Endothelial cell of umbilical vein (primary cell): Measurements from ENCODE around the gene LCN15. TPM values are rescaled to one million over a fixed set of nuclear protein-coding genes. Genes with fewer than 3 reads are reported as not detected.
A peak's percentile ranks its signal among the peaks of the same experiment; 100 is the strongest.
"Not testable (repeated sequence)": the region's sequence is repeated elsewhere in the genome, so short reads cannot be mapped to it uniquely, and the experiment has no call there.

ENCODE experiments used
- BruUV-seq: library from RNA; stranded (reverse); fragments of 400-500 nt; replicated peaks from 2 replicates; lab custom pipeline; 2021; lab: Mats Ljungman, UMichigan
- CTCF ChIA-PET: fragments of 300-600, 350-600 bp; sonication (Branson Sonifier 250); formaldehyde crosslinking; loops from one replicate; lab custom pipeline; 2021; ENCODE audit warnings: antibody characterized with exemption, inconsistent platforms; lab: Charles Lee
- POLR2A ChIA-PET: fragments of 300-600, 350-600 bp; sonication (Branson Sonifier 250); formaldehyde crosslinking; loops from one replicate; lab custom pipeline; 2021; ENCODE audit warnings: antibody characterized with exemption, inconsistent platforms; lab: Charles Lee
- DNase-seq: peaks from one replicate; pipeline ENCODE4 v3.0.0-alpha.2; 2011; ENCODE audit warnings: low read depth, low spot score
- FAIRE-seq: peaks from 2 replicates; lab custom pipeline; 2011; peaks lifted over from hg19 to GRCh38; lab: Jason Lieb, UNC
- H2AFZ ChIP-seq: 2 replicates; pipeline ENCODE4 v1.6.0; 2012; ENCODE audit warnings: low read depth, low read length, control low read depth, inconsistent platforms
- H3K27ac ChIP-seq: 2 replicates; pipeline ENCODE4 v1.5.1; 2011; ENCODE audit warnings: low read depth, mild to moderate bottlenecking, control low read depth, low read length, moderate library complexity; ENCODE audit not compliant: insufficient read depth
- H3K27me3 ChIP-seq, 2 experiments: 2 replicates each; pipeline versions ENCODE4 v1.6.0 to v1.6.1; 2011; ENCODE audit warnings: low read length in 2 of 2, mixed read lengths in 1 of 2; ENCODE audit not compliant: control insufficient read depth in 2 of 2, insufficient read depth in 2 of 2
- H3K36me3 ChIP-seq, 2 experiments: 2 replicates in 1 of 2; 3 replicates in 1 of 2; pipeline ENCODE4 v1.5.1; 2011; ENCODE audit warnings: low read length in 2 of 2, mild to moderate bottlenecking in 1 of 2, moderate library complexity in 1 of 2; ENCODE audit not compliant: control insufficient read depth in 2 of 2, insufficient read depth in 2 of 2; ENCODE audit errors: extremely low read depth in 1 of 2
- H3K4me1 ChIP-seq: 3 replicates; pipeline ENCODE4 v1.5.1; 2011; ENCODE audit warnings: mild to moderate bottlenecking, low read length; ENCODE audit not compliant: control insufficient read depth, insufficient read depth; ENCODE audit errors: extremely low read depth
- H3K4me2 ChIP-seq: 2 replicates; pipeline ENCODE4 v1.6.1; 2011; ENCODE audit warnings: low read length, control low read depth, mixed read lengths; ENCODE audit not compliant: insufficient read depth
- H3K4me3 ChIP-seq, 3 experiments: fragments of 200-600 bp in 1 of 3; sonication (generic), shearing (Covaris generic) in 1 of 3; replicated peaks in 1 of 3; 2 replicates each; pipeline ENCODE4 v1.5.1; 2011 to 2016; ENCODE audit warnings: control low read depth in 3 of 3, low read length in 3 of 3, mild to moderate bottlenecking in 2 of 3, inconsistent platforms in 1 of 3, low read depth in 1 of 3, moderate library complexity in 1 of 3; ENCODE audit not compliant: insufficient read depth in 1 of 3
- H3K79me2 ChIP-seq: 2 replicates; pipeline ENCODE4 v1.6.0; 2012; ENCODE audit warnings: low read length, inconsistent platforms; ENCODE audit not compliant: control insufficient read depth, insufficient read depth
- H3K9ac ChIP-seq: replicated peaks from 2 replicates; pipeline ENCODE3; 2011; ENCODE audit warnings: low read length, control low read depth; ENCODE audit not compliant: insufficient read depth; ENCODE audit errors: extremely low read depth
- H3K9me1 ChIP-seq: replicated peaks from 3 replicates; pipeline ENCODE4 v1.6.0; 2011; ENCODE audit warnings: mild to moderate bottlenecking, low read length; ENCODE audit not compliant: control insufficient read depth, insufficient read depth; ENCODE audit errors: extremely low read depth
- H3K9me3 ChIP-seq: replicated peaks from 2 replicates; pipeline ENCODE4 v1.5.1; 2012; ENCODE audit warnings: low read length, inconsistent platforms; ENCODE audit not compliant: control insufficient read depth, insufficient read depth
- H4K20me1 ChIP-seq: replicated peaks from 2 replicates; pipeline ENCODE3; 2011; ENCODE audit warnings: mild to moderate bottlenecking, low read length; ENCODE audit not compliant: control insufficient read depth, insufficient read depth; ENCODE audit errors: extremely low read depth
- EZH2 ChIP-seq: IDR thresholded peaks from 2 replicates; pipeline ENCODE4 v1.6.1; 2012; ENCODE audit warnings: borderline replicate concordance, low read depth, mild to moderate bottlenecking, moderate library complexity, low read length, inconsistent platforms; ENCODE audit not compliant: severe bottlenecking
- dilution Hi-C: fragments of 300-500 bp; cut with MboI; formaldehyde crosslinking; loops from one replicate; pipeline ENCODE4 v1.15.0; 2019; ENCODE audit warnings: low sequenced_read_pairs; ENCODE audit not compliant: extremely low pct_ligation_motif_present
- intact Hi-C: fragments of 100-400 bp; cut with micrococcal nuclease; formaldehyde crosslinking; loops from one replicate; pipeline ENCODE4 v1.10.0; 2022
- polyA plus RNA-seq, 4 experiments: library from polyadenylated mRNA; depleted of rRNA in 3 of 4; stranded (reverse) in 3 of 4; unstranded in 1 of 4; fragments of >200 nt; gene quantifications; 2 replicates each; pipeline versions ENCODE4 v1.2.1 to v1.2.3, GENCODE V29; 2011 to 2012; ENCODE audit warnings: missing spikeins in 1 of 4
- total RNA-seq: library from RNA; stranded (reverse); gene quantifications from 2 replicates; pipeline ENCODE4 v1.2.3, GENCODE V29; 2021
- TF ChIP-seq, protein P1 (sequence below), 2 donors: IDR thresholded peaks; 1 replicate in 1 of 2; 2 replicates in 1 of 2; pipeline ENCODE4 v1.5.1; 2011; ENCODE audit warnings: low read length in 2 of 2, mild to moderate bottlenecking in 2 of 2, moderate library complexity in 2 of 2, control low read depth in 1 of 2, inconsistent platforms in 1 of 2, low read depth in 1 of 2; ENCODE audit not compliant: insufficient read depth in 1 of 2; ENCODE audit errors: extremely low read depth in 1 of 2

The LCN15 gene
- total and polyA plus RNA-seq, 2 donors (not counting 3 experiments of a cell fraction or from before 2014, with no cell fraction given) = not detected

DNA sequence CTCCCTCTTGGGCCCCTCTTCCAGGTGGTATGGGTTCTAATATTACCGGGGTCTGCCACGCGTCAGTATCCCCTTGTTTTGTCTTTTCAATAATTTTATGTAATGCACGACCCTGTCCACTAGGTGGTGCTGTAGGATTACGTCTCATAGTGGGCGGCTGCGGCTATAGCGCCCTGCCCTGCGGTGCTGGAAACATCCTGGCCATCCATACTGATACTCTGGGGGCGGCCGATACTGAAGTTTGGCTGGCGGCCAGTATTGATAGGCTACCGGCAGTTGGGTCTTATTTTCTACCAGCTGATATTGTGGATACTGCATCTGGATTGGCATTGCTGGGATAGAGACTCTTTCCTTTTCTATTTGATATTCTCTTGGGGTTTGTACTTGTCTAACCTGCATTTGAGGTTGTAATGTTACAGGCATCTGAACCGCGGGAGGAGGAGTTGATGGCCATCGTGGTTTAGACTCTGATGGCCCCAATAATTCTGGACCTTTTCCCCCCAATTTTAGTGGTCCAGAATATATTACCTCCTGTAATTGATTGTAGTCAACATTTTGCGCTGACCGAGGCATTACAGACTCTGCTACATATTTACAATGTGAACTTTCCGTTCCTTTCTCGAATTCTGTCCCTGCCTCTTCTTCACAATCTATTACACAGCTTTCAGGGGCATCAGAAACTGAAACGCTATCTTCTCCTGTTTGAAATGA is 23.5 kb upstream of the LCN15 start:
- peak; percentile 76 for FAIRE-seq
- no TSS peak for BruUV-seq
- Histone ChIP-seq H3K36me3 (no peaks in the 10 kb centered on the region), H3K9ac (no peak overlapping the region), H3K79me2 (peaks cover 1% of the 10 kb centered on the region), H3K9me3 (no peaks in the 10 kb centered on the region), H3K9me1 (no peaks in the 10 kb centered on the region), H2AFZ (no peak overlapping the region), H3K4me2 (no peak overlapping the region), H3K4me1 (peaks cover 7% of the 10 kb centered on the region), H3K27ac (no peak overlapping the region), H4K20me1 (no peaks in the 10 kb centered on the region), H3K4me3 (no peak overlapping the region), H3K27me3 (peaks cover 0 to 5% of the 10 kb centered on the region in 2 experiments)
- peak; percentile 69 for DNase-seq
- dilution Hi-C loops (no loop called here), intact Hi-C loops (loop anchor here (1.0 to 5.0 kb wide), 4 partner anchors 156 to 449 kb away; partner anchors contain the start of gene FBXW5)
- ChIA-PET POLR2A (no interaction called here), CTCF (interaction anchor here (0.9 to 2.2 kb wide), 7 partner anchors 10 to 276 kb away, joined by 3 to 19 read pairs (median 4); no protein-coding TSS in a partner anchor)
- TF ChIP-seq, protein P1, sequence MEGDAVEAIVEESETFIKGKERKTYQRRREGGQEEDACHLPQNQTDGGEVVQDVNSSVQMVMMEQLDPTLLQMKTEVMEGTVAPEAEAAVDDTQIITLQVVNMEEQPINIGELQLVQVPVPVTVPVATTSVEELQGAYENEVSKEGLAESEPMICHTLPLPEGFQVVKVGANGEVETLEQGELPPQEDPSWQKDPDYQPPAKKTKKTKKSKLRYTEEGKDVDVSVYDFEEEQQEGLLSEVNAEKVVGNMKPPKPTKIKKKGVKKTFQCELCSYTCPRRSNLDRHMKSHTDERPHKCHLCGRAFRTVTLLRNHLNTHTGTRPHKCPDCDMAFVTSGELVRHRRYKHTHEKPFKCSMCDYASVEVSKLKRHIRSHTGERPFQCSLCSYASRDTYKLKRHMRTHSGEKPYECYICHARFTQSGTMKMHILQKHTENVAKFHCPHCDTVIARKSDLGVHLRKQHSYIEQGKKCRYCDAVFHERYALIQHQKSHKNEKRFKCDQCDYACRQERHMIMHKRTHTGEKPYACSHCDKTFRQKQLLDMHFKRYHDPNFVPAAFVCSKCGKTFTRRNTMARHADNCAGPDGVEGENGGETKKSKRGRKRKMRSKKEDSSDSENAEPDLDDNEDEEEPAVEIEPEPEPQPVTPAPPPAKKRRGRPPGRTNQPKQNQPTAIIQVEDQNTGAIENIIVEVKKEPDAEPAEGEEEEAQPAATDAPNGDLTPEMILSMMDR (IDR thresholded peaks at IDR 0.05; ENCODE audit: extremely low read depth in 1 of 2, insufficient read depth in 1 of 2, low read depth in 1 of 2, low read length in 2 of 2) = peak; percentile 66 to 75
- no peak for TF ChIP-seq EZH2

DNA sequence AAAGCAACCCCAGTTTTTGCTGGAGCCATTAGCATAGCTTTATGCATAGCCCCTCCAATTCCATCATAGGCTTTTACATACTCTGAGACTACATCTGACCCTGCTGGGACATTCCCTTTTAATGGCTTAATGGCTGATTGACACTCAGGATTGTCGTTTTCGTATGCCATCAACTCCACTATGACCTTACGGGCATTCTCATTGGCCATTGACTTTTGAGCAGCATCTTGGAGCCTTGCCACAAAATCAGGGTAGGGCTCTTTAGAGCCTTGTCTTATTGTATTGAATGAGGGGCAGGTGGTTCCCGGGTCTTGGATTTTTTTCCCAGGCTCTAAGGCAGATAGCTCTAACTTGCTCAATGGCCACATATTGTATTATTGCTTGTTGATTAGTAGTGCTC is 22.7 kb upstream of the LCN15 start:
- intact Hi-C loops = loop anchor here (1.0 to 5.0 kb wide), 4 partner anchors 157 to 450 kb away; partner anchors contain the start of gene FBXW5
- DNase-seq, H3K27me3 ChIP-seq, H3K9me1 ChIP-seq, H3K4me3 ChIP-seq, H3K9me3 ChIP-seq, POLR2A ChIA-PET, H2AFZ ChIP-seq, H4K20me1 ChIP-seq, dilution Hi-C loops, H3K36me3 ChIP-seq, H3K4me2 ChIP-seq, H3K27ac ChIP-seq, H3K9ac ChIP-seq, FAIRE-seq, H3K4me1 ChIP-seq, H3K79me2 ChIP-seq, BruUV-seq: not testable (repeated sequence)
- CTCF ChIA-PET = interaction anchor here (1.2 kb wide), 2 partner anchors 248 to 258 kb away, joined by 4 read pairs; no protein-coding TSS in a partner anchor
